Mesenchymal stem cell (in vitro differentiated cells and primary cell): ENCODE measurements around the gene RPUSD3.

Source experiments
- DNase-seq: peaks from one replicate; pipeline ENCODE4 v3.0.0-alpha.2; 2013
- H2AFZ ChIP-seq: one replicate; pipeline ENCODE4 v1.6.1; 2013; ENCODE audit warnings: low read depth, mild to moderate bottlenecking, control low read depth, inconsistent platforms, low read length, moderate library complexity
- H2AK5ac ChIP-seq: 2 replicates; pipeline ENCODE4 v1.6.1; 2013; ENCODE audit warnings: low read length, moderate library complexity, mild to moderate bottlenecking, inconsistent platforms; ENCODE audit not compliant: severe bottlenecking
- H2BK120ac ChIP-seq: one replicate; pipeline ENCODE4 v1.6.1; 2013; ENCODE audit warnings: low read depth, mild to moderate bottlenecking, inconsistent platforms, low read length, moderate library complexity
- H2BK12ac ChIP-seq, 2 experiments: one replicate each; pipeline ENCODE4 v1.6.1; 2013; ENCODE audit warnings: inconsistent platforms in 2 of 2, low read length in 2 of 2, mild to moderate bottlenecking in 2 of 2, moderate library complexity in 2 of 2, control low read depth in 1 of 2
- H2BK15ac ChIP-seq: one replicate; pipeline ENCODE4 v1.6.1; 2013; ENCODE audit warnings: mild to moderate bottlenecking, low read depth, inconsistent platforms; ENCODE audit not compliant: poor library complexity, severe bottlenecking
- H2BK5ac ChIP-seq: 2 replicates; pipeline ENCODE4 v1.6.1; 2013; ENCODE audit warnings: low read depth, mild to moderate bottlenecking, low read length, control low read depth, inconsistent platforms; ENCODE audit not compliant: poor library complexity, severe bottlenecking
- H3K14ac ChIP-seq, 2 experiments: one replicate each; pipeline ENCODE4 v1.6.1; 2013; ENCODE audit warnings: inconsistent platforms in 2 of 2, low read length in 2 of 2, control low read depth in 1 of 2, mild to moderate bottlenecking in 1 of 2, moderate library complexity in 1 of 2
- H3K18ac ChIP-seq, 2 experiments: one replicate each; pipeline ENCODE4 v1.6.1; 2013; ENCODE audit warnings: inconsistent platforms in 2 of 2, low read length in 2 of 2, control low read depth in 1 of 2, low read depth in 1 of 2, mild to moderate bottlenecking in 1 of 2
- H3K23ac ChIP-seq, 2 experiments: one replicate each; pipeline ENCODE4 v1.6.1; 2013; ENCODE audit warnings: inconsistent platforms in 2 of 2, low read length in 2 of 2, mild to moderate bottlenecking in 2 of 2, moderate library complexity in 2 of 2, control low read depth in 1 of 2
- H3K27ac ChIP-seq: 2 replicates; pipeline ENCODE4 v1.5.1; 2013; ENCODE audit warnings: mild to moderate bottlenecking, moderate library complexity, low read length, control low read depth, inconsistent platforms; ENCODE audit not compliant: poor library complexity, severe bottlenecking
- H3K27me3 ChIP-seq, 2 experiments: 2 replicates each; pipeline versions ENCODE4 v1.6.1 to v1.7.0; 2013; ENCODE audit warnings: low read length in 2 of 2, mild to moderate bottlenecking in 2 of 2, moderate library complexity in 2 of 2, control low read depth in 1 of 2, inconsistent platforms in 1 of 2; ENCODE audit not compliant: control insufficient read depth in 1 of 2, insufficient read depth in 1 of 2
- H3K36me3 ChIP-seq, 2 experiments: 2 replicates each; pipeline versions ENCODE4 v1.6.1 to v1.7.0; 2013; ENCODE audit warnings: low read length in 2 of 2, control low read depth in 1 of 2, inconsistent platforms in 1 of 2, low read depth in 1 of 2, mild to moderate bottlenecking in 1 of 2; ENCODE audit not compliant: insufficient read depth in 2 of 2, control insufficient read depth in 1 of 2
- H3K4ac ChIP-seq, 2 experiments: one replicate each; pipeline ENCODE4 v1.6.1; 2013; ENCODE audit warnings: inconsistent platforms in 2 of 2, low read length in 2 of 2, mild to moderate bottlenecking in 2 of 2, moderate library complexity in 2 of 2, control low read depth in 1 of 2, low read depth in 1 of 2
- H3K4me1 ChIP-seq: 2 replicates; pipeline ENCODE4 v1.6.1; 2013; ENCODE audit warnings: low read depth, low read length, control low read depth; ENCODE audit not compliant: control insufficient read depth, insufficient read depth
- H3K4me2 ChIP-seq: 2 replicates; pipeline ENCODE4 v1.6.1; 2013; ENCODE audit warnings: low read length, mild to moderate bottlenecking, inconsistent platforms; ENCODE audit not compliant: poor library complexity, severe bottlenecking
- H3K4me3 ChIP-seq, 2 experiments: 2 replicates each; pipeline versions ENCODE4 v1.5.1 to v1.7.0; 2013; ENCODE audit warnings: low read length in 2 of 2, mild to moderate bottlenecking in 2 of 2, control low read depth in 1 of 2, low read depth in 1 of 2; ENCODE audit not compliant: insufficient read depth in 1 of 2
- H3K79me1 ChIP-seq: replicated peaks from 2 replicates; pipeline ENCODE4 v1.6.1; 2013; ENCODE audit warnings: mild to moderate bottlenecking, control low read depth, low read length, inconsistent platforms; ENCODE audit not compliant: poor library complexity, severe bottlenecking
- H3K9ac ChIP-seq: 2 replicates; pipeline ENCODE4 v1.7.0; 2013; ENCODE audit warnings: mild to moderate bottlenecking, low read length, moderate library complexity
- H3K9me3 ChIP-seq: 2 replicates; pipeline ENCODE4 v1.7.0; 2013; ENCODE audit warnings: mild to moderate bottlenecking, low read length; ENCODE audit not compliant: control insufficient read depth
- H4K8ac ChIP-seq: one replicate; pipeline ENCODE4 v1.6.1; 2013; ENCODE audit warnings: inconsistent platforms, mild to moderate bottlenecking, low read length, moderate library complexity
- H4K91ac ChIP-seq: one replicate; pipeline ENCODE4 v1.6.1; 2013; ENCODE audit warnings: mild to moderate bottlenecking, low read length, inconsistent platforms
- WGBS: methylation state at CpG from one replicate; pipeline ENCODE4 v1.1.7; 2013; ENCODE audit warnings: mixed read lengths; 5-methylcytosine and 5-hydroxymethylcytosine counted together

Gene RPUSD3

GRCh38 chr3:9804996-9805395 is 38.8 kb downstream of the RPUSD3 start:
- Histone ChIP-seq H2BK5ac (no peak overlapping the region), H3K18ac (no peak overlapping the region), H2BK15ac (no peak overlapping the region), H4K91ac (no peak overlapping the region), H3K27me3 (no peaks in the 10 kb centered on the region), H3K27ac (no peak overlapping the region), H3K79me1 (peaks cover 30% of the 10 kb centered on the region), H3K4ac (no peak overlapping the region), H3K9ac (no peak overlapping the region), H2BK12ac (no peak overlapping the region), H3K36me3 (peaks cover 66 to 67% of the 10 kb centered on the region in 2 experiments), H3K14ac (no peak overlapping the region), H3K9me3 (no peaks in the 10 kb centered on the region), H4K8ac (no peak overlapping the region), H3K4me2 (no peak overlapping the region), H3K4me1 (peaks cover 9% of the 10 kb centered on the region), H3K23ac (no peak overlapping the region), H2AK5ac (no peak overlapping the region), H3K4me3 (no peak overlapping the region), H2AFZ (no peak overlapping the region), H2BK120ac (no peak overlapping the region)
- DNase-seq = no peak
- WGBS = 96% methylated on average over 5 of the region's 5 CpGs

DNA sequence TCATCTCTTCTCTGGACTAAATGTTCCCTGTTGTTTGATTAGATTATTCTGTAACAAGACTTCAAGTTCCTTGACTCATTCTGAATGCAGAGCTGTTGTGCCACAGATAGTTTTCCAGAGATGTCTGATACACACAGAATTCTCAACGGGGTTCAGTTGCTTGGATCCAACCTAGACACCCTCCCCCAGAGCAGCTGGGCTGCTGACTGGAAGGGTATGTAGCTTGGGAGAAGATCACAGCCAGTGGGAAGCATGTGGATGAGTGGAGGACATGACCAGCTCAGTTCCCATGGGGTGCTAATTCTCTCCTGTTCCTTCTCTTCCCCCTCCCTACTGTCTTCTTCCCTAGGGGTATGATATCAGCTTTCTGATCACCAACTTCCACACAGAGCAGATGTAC is 40.3 kb downstream of the RPUSD3 start:
- no peak overlapping the region for H3K14ac ChIP-seq
- H3K23ac ChIP-seq = no peak overlapping the region
- H2BK120ac ChIP-seq = no peak overlapping the region
- H3K18ac ChIP-seq = no peak overlapping the region
- 100% methylated on average over 1 of the region's 1 CpG for WGBS
- H2BK12ac ChIP-seq = no peak overlapping the region
- H3K4me1 ChIP-seq = peaks cover 4% of the 10 kb centered on the region
- no peaks in the 10 kb centered on the region for H3K9me3 ChIP-seq
- no peaks in the 10 kb centered on the region for H3K27me3 ChIP-seq
- no peak overlapping the region for H2BK5ac ChIP-seq
- no peak overlapping the region for H4K8ac ChIP-seq
- no peak overlapping the region for H2BK15ac ChIP-seq
- H3K79me1 ChIP-seq = peaks cover 33% of the 10 kb centered on the region
- H3K4ac ChIP-seq = no peak overlapping the region
- H2AK5ac ChIP-seq = no peak overlapping the region
- H3K4me2 ChIP-seq = no peak overlapping the region
- H4K91ac ChIP-seq = no peak overlapping the region
- H3K36me3 ChIP-seq = peaks cover 72 to 80% of the 10 kb centered on the region in 2 experiments
- H3K27ac ChIP-seq = no peak overlapping the region
- no peak overlapping the region for H3K4me3 ChIP-seq
- no peak for DNase-seq
- H3K9ac ChIP-seq = peak overlapping the region; percentile 4
- H2AFZ ChIP-seq = no peak overlapping the region

DNA sequence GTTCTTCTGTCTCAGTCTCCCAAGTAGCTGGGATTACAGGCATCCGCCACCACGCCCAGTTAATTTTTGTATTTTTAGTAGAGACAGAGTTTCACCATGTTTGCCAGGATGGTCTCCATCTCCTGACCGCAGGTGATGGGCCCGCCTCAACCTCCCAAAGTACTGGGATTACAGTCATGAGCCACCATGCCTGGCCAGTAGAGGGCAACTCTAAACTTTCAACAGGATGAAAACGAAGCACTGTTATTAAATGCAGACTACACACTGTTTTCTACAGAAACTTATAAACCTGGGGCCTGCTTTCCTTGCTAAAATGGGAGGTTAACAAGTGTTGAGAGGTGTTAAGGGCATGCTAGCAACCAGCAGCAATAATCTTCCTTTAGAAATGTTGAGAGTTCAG is 43.3 kb downstream of the RPUSD3 start:
- Histone ChIP-seq H3K18ac (no peak overlapping the region), H2BK120ac (no peak overlapping the region), H3K14ac (no peak overlapping the region), H3K79me1 (peaks cover 29% of the 10 kb centered on the region), H3K9ac (no peak overlapping the region), H4K91ac (no peak overlapping the region), H2BK5ac (no peak overlapping the region), H3K27me3 (no peaks in the 10 kb centered on the region), H4K8ac (no peak overlapping the region), H3K4ac (no peak overlapping the region), H3K23ac (no peak overlapping the region), H3K36me3 (peaks cover 61 to 84% of the 10 kb centered on the region in 2 experiments), H2AK5ac (no peak overlapping the region), H2AFZ (no peak overlapping the region), H3K27ac (no peak overlapping the region), H3K4me3 (no peak overlapping the region), H3K4me2 (no peak overlapping the region), H3K9me3 (no peaks in the 10 kb centered on the region), H3K4me1 (peaks cover 3% of the 10 kb centered on the region), H2BK15ac (no peak overlapping the region), H2BK12ac (no peak overlapping the region)
- no peak for DNase-seq
- WGBS = 93% methylated on average over 4 of the region's 5 CpGs

DNA sequence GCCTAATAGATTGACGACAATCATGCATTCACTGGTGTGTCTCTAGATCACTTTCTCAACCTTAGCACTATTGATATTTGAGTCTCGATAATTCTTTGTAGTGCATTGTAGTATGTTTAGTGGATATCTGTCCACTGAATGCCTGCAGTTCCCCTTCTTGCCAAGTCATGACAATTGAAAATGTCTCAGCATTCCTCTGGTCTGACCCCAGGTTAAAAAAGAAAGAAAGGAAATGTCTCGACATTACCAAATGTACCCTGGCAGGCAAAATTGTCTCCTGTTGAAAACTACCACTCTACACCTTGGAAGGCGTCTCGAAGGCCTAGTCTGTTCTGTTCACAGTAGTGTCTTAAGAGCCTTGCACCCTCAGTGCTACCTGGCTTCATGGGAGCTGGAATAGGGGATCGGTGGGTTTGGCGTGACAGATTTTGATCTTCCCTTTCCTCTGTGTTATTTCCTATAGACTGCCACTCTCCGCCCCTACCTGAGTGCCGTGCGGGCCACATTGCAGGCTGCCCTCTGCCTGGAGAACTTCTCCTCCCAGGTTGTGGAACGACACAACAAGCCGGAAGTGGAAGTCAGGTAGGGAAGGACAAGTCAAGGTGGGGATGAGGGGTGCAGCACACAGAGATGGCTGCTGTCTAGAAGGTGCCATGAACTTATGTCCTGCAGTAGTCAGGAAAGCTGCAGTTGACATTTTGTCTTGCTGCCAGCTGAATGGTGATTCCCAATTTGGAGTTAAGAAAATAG is 46.4 kb downstream of the RPUSD3 start:
- H2BK15ac ChIP-seq = no peak overlapping the region
- H3K9me3 ChIP-seq = no peaks in the 10 kb centered on the region
- H4K91ac ChIP-seq = no peak overlapping the region
- no peak overlapping the region for H3K14ac ChIP-seq
- no peak for DNase-seq
- H3K18ac ChIP-seq = no peak overlapping the region
- H2AK5ac ChIP-seq = no peak overlapping the region
- H3K27me3 ChIP-seq = no peaks in the 10 kb centered on the region
- H3K27ac ChIP-seq = no peak overlapping the region
- H2BK12ac ChIP-seq = no peak overlapping the region
- H3K4me1 ChIP-seq = peaks cover 6% of the 10 kb centered on the region
- no peak overlapping the region for H2BK5ac ChIP-seq
- H3K4me2 ChIP-seq = no peak overlapping the region
- 100% methylated on average over 12 of the region's 12 CpGs for WGBS
- no peak overlapping the region for H3K4ac ChIP-seq
- H2BK120ac ChIP-seq = no peak overlapping the region
- peaks cover 17% of the 10 kb centered on the region for H3K79me1 ChIP-seq
- peak overlapping the region; percentile 31 for H4K8ac ChIP-seq
- peaks cover 46 to 65% of the 10 kb centered on the region in 2 experiments for H3K36me3 ChIP-seq
- no peak overlapping the region for H3K23ac ChIP-seq
- H3K9ac ChIP-seq = no peak overlapping the region
- H2AFZ ChIP-seq = no peak overlapping the region
- no peak overlapping the region for H3K4me3 ChIP-seq
